Measurements from ENCODE around the gene CACNG4.

The CACNG4 gene

GRCh38 chr17:66925811-66926500 is 38.6 kb upstream of the CACNG4 start:
- POLR2A ChIA-PET, result no interaction called here
- no peak for DNase-seq (ENCODE audit: extremely low spot score)
- CTCF ChIA-PET, result no interaction called here
- TF ChIP-seq TARDBP (IDR thresholded peaks at IDR 0.05), result no peak
- TF ChIP-seq L3MBTL2 (conservative IDR thresholded peaks at IDR 0.05), result no peak
- TF ChIP-seq CTBP1 (IDR thresholded peaks at IDR 0.05; ENCODE audit: borderline replicate concordance), result no peak
- TF ChIP-seq LEF1 (IDR thresholded peaks at IDR 0.05; ENCODE audit: borderline replicate concordance), result no peak

GRCh38 chr17:66928949-66929348 is 35.6 kb upstream of the CACNG4 start:
- no peak for DNase-seq (ENCODE audit: extremely low spot score)
- POLR2A ChIA-PET, result no interaction called here

GRCh38 chr17:66929591-66929990 is 34.9 kb upstream of the CACNG4 start:
- no peak for DNase-seq (ENCODE audit: extremely low spot score)
- ChIA-PET POLR2A (no interaction called here), CTCF (interaction anchor here (0.6 kb wide), 1 partner anchor 13 kb away, joined by 4 read pairs; no protein-coding TSS in a partner anchor)
- TF ChIP-seq ARNT (IDR thresholded peaks at IDR 0.05) (no peak), NFRKB (IDR thresholded peaks at IDR 0.05) (no peak), FOXM1 (IDR thresholded peaks at IDR 0.05; ENCODE audit: borderline replicate concordance) (no peak), BHLHE40 (IDR thresholded peaks at IDR 0.05; ENCODE audit: borderline replicate concordance) (no peak), TARDBP (IDR thresholded peaks at IDR 0.05) (no peak), FOXK2 (IDR thresholded peaks at IDR 0.05) (no peak), ELF4 (IDR thresholded peaks at IDR 0.05) (no peak), PKNOX1 (IDR thresholded peaks at IDR 0.05) (no peak), LEF1 (IDR thresholded peaks at IDR 0.05; ENCODE audit: borderline replicate concordance) (no peak), L3MBTL2 (conservative IDR thresholded peaks at IDR 0.05) (no peak), SUZ12 (IDR thresholded peaks at IDR 0.05) (no peak), ZNF384 (IDR thresholded peaks at IDR 0.05) (no peak), SP1 (IDR thresholded peaks at IDR 0.05) (no peak), HDGF (IDR thresholded peaks at IDR 0.05; ENCODE audit: borderline replicate concordance) (no peak), CTBP1 (IDR thresholded peaks at IDR 0.05; ENCODE audit: borderline replicate concordance) (no peak), FOXA1 (IDR thresholded peaks at IDR 0.05) (no peak)

More at GRCh38 chr17:66928949-66929348, 35.6 kb upstream of the CACNG4 start:
- no peak for TF ChIP-seq BHLHE40 (IDR thresholded peaks at IDR 0.05; ENCODE audit: borderline replicate concordance)
- no peak for TF ChIP-seq FOXA1 (IDR thresholded peaks at IDR 0.05)
- TF ChIP-seq FOXM1 (IDR thresholded peaks at IDR 0.05; ENCODE audit: borderline replicate concordance), result no peak
- TF ChIP-seq NFRKB (IDR thresholded peaks at IDR 0.05), result no peak
- no peak for TF ChIP-seq PKNOX1 (IDR thresholded peaks at IDR 0.05)
- no peak for TF ChIP-seq TARDBP (IDR thresholded peaks at IDR 0.05)
- no peak for TF ChIP-seq ELF4 (IDR thresholded peaks at IDR 0.05)
- no peak for TF ChIP-seq SUZ12 (IDR thresholded peaks at IDR 0.05)
- TF ChIP-seq LEF1 (IDR thresholded peaks at IDR 0.05; ENCODE audit: borderline replicate concordance), result no peak
- TF ChIP-seq ZNF384 (IDR thresholded peaks at IDR 0.05), result no peak
- no peak for TF ChIP-seq FOXK2 (IDR thresholded peaks at IDR 0.05)
- TF ChIP-seq ARNT (IDR thresholded peaks at IDR 0.05), result no peak
- TF ChIP-seq L3MBTL2 (conservative IDR thresholded peaks at IDR 0.05), result no peak
- TF ChIP-seq SP1 (IDR thresholded peaks at IDR 0.05), result no peak
- TF ChIP-seq CTBP1 (IDR thresholded peaks at IDR 0.05; ENCODE audit: borderline replicate concordance), result no peak
- CTCF ChIA-PET, result no interaction called here

- TF ChIP-seq SUZ12 (IDR thresholded peaks at IDR 0.05), result no peak
- TF ChIP-seq FOXA1 (IDR thresholded peaks at IDR 0.05), result no peak
- TF ChIP-seq L3MBTL2 (conservative IDR thresholded peaks at IDR 0.05), result no peak
- TF ChIP-seq ZNF384 (IDR thresholded peaks at IDR 0.05), result no peak
- TF ChIP-seq ARNT (IDR thresholded peaks at IDR 0.05), result no peak
- no peak for TF ChIP-seq HDGF (IDR thresholded peaks at IDR 0.05; ENCODE audit: borderline replicate concordance)
- no peak for TF ChIP-seq BHLHE40 (IDR thresholded peaks at IDR 0.05; ENCODE audit: borderline replicate concordance)
- TF ChIP-seq CTBP1 (IDR thresholded peaks at IDR 0.05; ENCODE audit: borderline replicate concordance), result no peak
- no peak for TF ChIP-seq FOXK2 (IDR thresholded peaks at IDR 0.05)
- no peak for TF ChIP-seq NFRKB (IDR thresholded peaks at IDR 0.05)
- no peak for TF ChIP-seq ELF4 (IDR thresholded peaks at IDR 0.05)
- no peak for TF ChIP-seq PKNOX1 (IDR thresholded peaks at IDR 0.05)
- no peak for TF ChIP-seq FOXM1 (IDR thresholded peaks at IDR 0.05; ENCODE audit: borderline replicate concordance)
- TF ChIP-seq TARDBP (IDR thresholded peaks at IDR 0.05), result no peak
- TF ChIP-seq SP1 (IDR thresholded peaks at IDR 0.05), result no peak
- no peak for TF ChIP-seq LEF1 (IDR thresholded peaks at IDR 0.05; ENCODE audit: borderline replicate concordance)
- ChIA-PET CTCF (no interaction called here), POLR2A (no interaction called here)
- peak; percentile 56 for DNase-seq (ENCODE audit: extremely low spot score)
These were observed 33.6 kb upstream of the CACNG4 start for GRCh38 chr17:66930933-66931332.

GRCh38 chr17:66932311-66932710 is 32.2 kb upstream of the CACNG4 start:
- no peak for DNase-seq (ENCODE audit: extremely low spot score)
- POLR2A ChIA-PET, result no interaction called here
- TF ChIP-seq SP1 (IDR thresholded peaks at IDR 0.05) (no peak), FOXM1 (IDR thresholded peaks at IDR 0.05; ENCODE audit: borderline replicate concordance) (no peak), PKNOX1 (IDR thresholded peaks at IDR 0.05) (no peak), NFRKB (IDR thresholded peaks at IDR 0.05) (no peak), TARDBP (IDR thresholded peaks at IDR 0.05) (no peak), LEF1 (IDR thresholded peaks at IDR 0.05; ENCODE audit: borderline replicate concordance) (no peak), BHLHE40 (IDR thresholded peaks at IDR 0.05; ENCODE audit: borderline replicate concordance) (no peak), SUZ12 (IDR thresholded peaks at IDR 0.05) (no peak), ZNF384 (IDR thresholded peaks at IDR 0.05) (no peak), L3MBTL2 (conservative IDR thresholded peaks at IDR 0.05) (no peak)
- CTCF ChIA-PET, result no interaction called here
